Keratinocyte (primary cell): ENCODE data around the gene ITPKB.

Experiments
- CTCF ChIP-seq, 3 experiments: IDR thresholded peaks in 1 of 3; conservative IDR thresholded peaks in 1 of 3; optimal IDR thresholded peaks in 1 of 3; 2 replicates in 2 of 3; 3 replicates in 1 of 3; pipeline versions ENCODE3 to v1.5.1; 2011; ENCODE audit warnings: low read length in 3 of 3, mild to moderate bottlenecking in 3 of 3, moderate library complexity in 2 of 3, control low read depth in 1 of 3, inconsistent platforms in 1 of 3; ENCODE audit not compliant: insufficient read depth in 2 of 3; ENCODE audit errors: extremely low read depth in 1 of 3
- EZH2 ChIP-seq: IDR thresholded peaks from one replicate; pipeline ENCODE4 v1.6.1; 2012; ENCODE audit warnings: inconsistent platforms, mild to moderate bottlenecking, low read length, moderate library complexity

DNA sequence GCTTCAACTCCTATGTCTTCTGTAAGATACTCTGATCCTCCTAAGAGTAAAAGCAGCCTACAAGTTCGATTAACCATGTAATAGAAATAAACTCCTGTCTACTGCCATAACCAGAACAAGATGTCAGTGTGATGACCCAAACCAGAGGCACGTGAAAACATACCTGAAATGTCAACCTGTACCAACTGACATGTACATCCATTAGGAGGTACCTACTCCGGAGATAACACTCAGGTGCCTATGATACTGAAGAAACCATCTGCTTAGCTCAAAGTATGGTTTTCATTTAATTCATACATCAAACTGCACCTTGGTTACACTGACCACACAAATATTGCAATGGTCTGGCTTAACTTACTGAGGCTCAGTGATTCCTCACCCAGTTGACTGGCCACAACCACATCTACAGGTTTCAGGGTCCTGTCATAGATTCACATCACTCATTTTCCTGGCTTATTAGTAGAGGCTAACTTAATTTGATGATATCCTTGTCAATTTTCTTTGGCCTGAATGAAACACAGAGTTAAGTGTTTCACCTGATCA is 4.4 kb downstream of the ITPKB start:
- no peak for TF ChIP-seq CTCF (optimal IDR thresholded peaks at IDR 0.05 in 1 of 3, IDR thresholded peaks at IDR 0.05 in 1 of 3, conservative IDR thresholded peaks at IDR 0.05 in 1 of 3; ENCODE audit: extremely low read depth in 1 of 3, insufficient read depth in 2 of 3, low read length in 3 of 3)
- TF ChIP-seq EZH2: no peak
